NCI-H2196 (cell line): ENCODE data around the gene KLHL40.

Experiments
- DNase-seq: peaks from one replicate; lab custom pipeline; 2025; ENCODE audit not compliant: unreplicated experiment; lab: John Stamatoyannopoulos, UW

Gene KLHL40

GRCh38 chr3:42702066-42702951, 17.0 kb downstream of the KLHL40 start, which contains the start of gene HHATL:
Gene HHATL, minus strand, starts transcription at chr3:42702798. Its CDS starts 1,972 bp downstream, at chr3:42700826.
- DNase-seq: no peak

- no peak for DNase-seq
Measured at GRCh38 chr3:42702982-42703694, 17.8 kb downstream of the KLHL40 start.

- DNase-seq: no peak
Measured at GRCh38 chr3:42703695-42704025, 18.3 kb downstream of the KLHL40 start.

GRCh38 chr3:42704136-42704841, 19.0 kb downstream of the KLHL40 start:
- DNase-seq: no peak

GRCh38 chr3:42705058-42705767, 19.9 kb downstream of the KLHL40 start:
- no peak for DNase-seq

- DNase-seq: no peak
Measured at GRCh38 chr3:42705962-42706585, 20.7 kb downstream of the KLHL40 start.

- no peak for DNase-seq
Measured at GRCh38 chr3:42706721-42707619, 21.6 kb downstream of the KLHL40 start.

GRCh38 chr3:42707620-42708355, 22.5 kb downstream of the KLHL40 start:
- DNase-seq: no peak

GRCh38 chr3:42708611-42709151, 23.3 kb downstream of the KLHL40 start:
- DNase-seq: no peak

- no peak for DNase-seq
Measured at GRCh38 chr3:42709621-42710020, 24.3 kb downstream of the KLHL40 start.

- DNase-seq: no peak
Measured at GRCh38 chr3:42710323-42711021, 25.1 kb downstream of the KLHL40 start.

GRCh38 chr3:42711491-42712343, 26.4 kb downstream of the KLHL40 start:
- no peak for DNase-seq

GRCh38 chr3:42712344-42712648, 27.0 kb downstream of the KLHL40 start:
- DNase-seq: no peak

GRCh38 chr3:42712688-42713372, 27.5 kb downstream of the KLHL40 start:
- DNase-seq: no peak

GRCh38 chr3:42713747-42714146, 28.4 kb downstream of the KLHL40 start:
- DNase-seq: no peak

GRCh38 chr3:42714171-42714852, 29.0 kb downstream of the KLHL40 start:
- no peak for DNase-seq
